SK-N-SH (cell line): ENCODE data around the gene DBNL. TPM values are rescaled to one million over a fixed set of nuclear protein-coding genes. Genes with fewer than 3 reads are reported as not detected.

Source experiments
- CTCF ChIA-PET: fragments of 300-600, 350-600 bp; formaldehyde crosslinking; extraction: SDS; loops from one replicate; lab custom pipeline; 2021; lab: Yijun Ruan, JAX
- POLR2A ChIA-PET: fragments of 350-600 bp; sonication (Branson Sonifier 250); formaldehyde crosslinking; extraction: SDS; loops from one replicate; lab custom pipeline; 2020; ENCODE audit warnings: antibody characterized with exemption, inconsistent platforms; lab: Yijun Ruan, JAX
- DNase-seq: peaks from one replicate; pipeline ENCODE4 v3.0.0; 2012
- H2AFZ ChIP-seq: fragments of 200-600 bp; sonication (generic); 2 replicates; pipeline ENCODE4 v1.8.1; 2016; ENCODE audit warnings: antibody characterized with exemption, mild to moderate bottlenecking, low read depth
- H3F3A ChIP-seq: fragments of 200-600 bp; sonication (generic); replicated peaks from 2 replicates; pipeline ENCODE3; 2016; ENCODE audit warnings: antibody characterized with exemption, mild to moderate bottlenecking; ENCODE audit not compliant: insufficient read depth
- H3K27ac ChIP-seq, 2 experiments: fragments of 200-500 bp in 1 of 2; fragments of 200-600 bp in 1 of 2; sonication (Bioruptor generic) in 1 of 2; sonication (generic), shearing (Covaris generic) in 1 of 2; 2 replicates each; pipeline versions ENCODE4 v1.5.1 to v1.6.1; 2014 to 2016; ENCODE audit warnings: low read depth in 2 of 2, inconsistent platforms in 1 of 2, low read length in 1 of 2, mild to moderate bottlenecking in 1 of 2, mixed read lengths in 1 of 2
- H3K27me3 ChIP-seq: fragments of 200-600 bp; sonication (generic), shearing (Covaris generic); 2 replicates; pipeline ENCODE4 v1.6.1; 2016; ENCODE audit warnings: mixed run types; ENCODE audit not compliant: insufficient read depth
- H3K36me3 ChIP-seq, 2 experiments: fragments of 200-500 bp in 1 of 2; fragments of 200-600 bp in 1 of 2; sonication (Bioruptor generic) in 1 of 2; sonication (generic) in 1 of 2; replicated peaks in 1 of 2; 2 replicates each; pipeline versions ENCODE3 to v1.5.1; 2014 to 2016; ENCODE audit warnings: low read length in 1 of 2, mild to moderate bottlenecking in 1 of 2; ENCODE audit not compliant: insufficient read depth in 2 of 2, control insufficient read depth in 1 of 2
- H3K4me1 ChIP-seq, 2 experiments: fragments of 200-500 bp in 1 of 2; fragments of 200-600 bp in 1 of 2; sonication (Bioruptor generic) in 1 of 2; sonication (generic), shearing (Covaris generic) in 1 of 2; 2 replicates each; pipeline versions ENCODE4 v1.5.1 to v1.6.1; 2014 to 2016; ENCODE audit warnings: low read depth in 1 of 2, low read length in 1 of 2, mixed run types in 1 of 2; ENCODE audit not compliant: insufficient read depth in 2 of 2, control insufficient read depth in 1 of 2
- H3K4me2 ChIP-seq: fragments of 200-600 bp; sonication (generic), shearing (Covaris generic); 2 replicates; pipeline ENCODE4 v1.6.1; 2017; ENCODE audit warnings: mixed run types
- H3K4me3 ChIP-seq, 2 experiments: fragments of 200-500 bp in 1 of 2; fragments of 200-600 bp in 1 of 2; sonication (Bioruptor generic) in 1 of 2; sonication (generic), shearing (Covaris generic) in 1 of 2; 2 replicates each; pipeline versions ENCODE4 v1.5.1 to v1.8.1; 2014 to 2016; ENCODE audit warnings: low read depth in 2 of 2, inconsistent platforms in 1 of 2, low read length in 1 of 2, mild to moderate bottlenecking in 1 of 2, mixed read lengths in 1 of 2, moderate library complexity in 1 of 2
- H3K79me2 ChIP-seq: fragments of 200-600 bp; sonication (generic); 2 replicates; pipeline ENCODE4 v1.8.1; 2017; ENCODE audit warnings: mild to moderate bottlenecking; ENCODE audit not compliant: insufficient read depth
- H3K9ac ChIP-seq: fragments of 200-600 bp; sonication (generic); 2 replicates; pipeline ENCODE4 v1.6.1; 2017; ENCODE audit warnings: mixed run types
- H3K9me2 ChIP-seq: fragments of 200-600 bp; sonication (generic); 2 replicates; pipeline ENCODE4 v1.6.1; 2017; ENCODE audit warnings: mixed run types
- H3K9me3 ChIP-seq: fragments of 200-600 bp; sonication (generic); 2 replicates; pipeline ENCODE4 v1.6.1; 2017; ENCODE audit warnings: mixed run types, mild to moderate bottlenecking, moderate library complexity
- H4K20me1 ChIP-seq: fragments of 200-600 bp; sonication (generic); 2 replicates; pipeline ENCODE4 v1.6.1; 2017; ENCODE audit warnings: mild to moderate bottlenecking, mixed run types; ENCODE audit not compliant: insufficient read depth
- CTCF ChIP-seq: fragments of 200-600 bp; sonication (generic); IDR thresholded peaks from 2 replicates; pipeline ENCODE4 v1.6.1; 2017; ENCODE audit warnings: antibody characterized with exemption, mild to moderate bottlenecking, moderate library complexity
- EP300 ChIP-seq, 2 experiments: IDR thresholded peaks; 2 replicates each; pipeline versions ENCODE4 v1.4.0 to v1.6.1; 2012; ENCODE audit warnings: borderline replicate concordance in 1 of 2, low read depth in 1 of 2, low read length in 1 of 2
- EZH2phosphoT487 ChIP-seq: fragments of 200-600 bp; sonication (generic); IDR thresholded peaks from 2 replicates; pipeline ENCODE4 v1.6.1; 2017; ENCODE audit warnings: low read depth, mixed run types, mild to moderate bottlenecking, antibody characterized with exemption, moderate library complexity, borderline replicate concordance
- FOSL2 ChIP-seq: IDR thresholded peaks from 2 replicates; pipeline ENCODE4 v1.4.0; 2012; ENCODE audit warnings: low read depth, mild to moderate bottlenecking, moderate library complexity, borderline replicate concordance
- FOXJ3 ChIP-seq: sonication (generic); formaldehyde crosslinking; IDR thresholded peaks from 2 replicates; pipeline ENCODE4 v1.5.1; 2020; ENCODE audit warnings: mild to moderate bottlenecking, missing genetic modification reagents
- FOXM1 ChIP-seq: IDR thresholded peaks from 2 replicates; pipeline ENCODE4 v1.4.0; 2012; ENCODE audit warnings: low read depth, mild to moderate bottlenecking
- GABPA ChIP-seq: IDR thresholded peaks from 2 replicates; pipeline ENCODE4 v1.4.0; 2012; ENCODE audit warnings: low read depth, mild to moderate bottlenecking
- GATA2 ChIP-seq: sonication (generic); formaldehyde crosslinking; IDR thresholded peaks from 2 replicates; pipeline ENCODE4 v1.5.0; 2020; ENCODE audit warnings: mild to moderate bottlenecking, missing genetic modification reagents
- JUND ChIP-seq: IDR thresholded peaks from 2 replicates; pipeline ENCODE4 v1.4.0; 2012
- MEF2A ChIP-seq: IDR thresholded peaks from 2 replicates; pipeline ENCODE4 v1.4.0; 2012; ENCODE audit warnings: low read depth, borderline replicate concordance
- MXI1 ChIP-seq: IDR thresholded peaks from 2 replicates; pipeline ENCODE4 v1.6.1; 2012; ENCODE audit warnings: mild to moderate bottlenecking, low read depth, low read length, improper control_type of control experiment
- NFIC ChIP-seq: IDR thresholded peaks from 2 replicates; pipeline ENCODE4 v1.4.0; 2012; ENCODE audit warnings: borderline replicate concordance
- NRF1 ChIP-seq: IDR thresholded peaks from 2 replicates; pipeline ENCODE4 v1.6.1; 2012; ENCODE audit warnings: low read depth, mild to moderate bottlenecking, low read length
- PBX3 ChIP-seq: IDR thresholded peaks from 2 replicates; pipeline ENCODE4; 2012
- RAD21 ChIP-seq: IDR thresholded peaks from 2 replicates; pipeline ENCODE4 v1.6.1; 2012; ENCODE audit warnings: mild to moderate bottlenecking, low read length
- RFX5 ChIP-seq: IDR thresholded peaks from 2 replicates; pipeline ENCODE4 v1.6.1; 2012; ENCODE audit warnings: mild to moderate bottlenecking, improper control_type of control experiment, low read length
- RXRA ChIP-seq: IDR thresholded peaks from 2 replicates; pipeline ENCODE4 v1.4.0; 2012; ENCODE audit warnings: low read depth, mild to moderate bottlenecking, borderline replicate concordance
- SIN3A ChIP-seq: IDR thresholded peaks from 2 replicates; pipeline ENCODE4 v1.6.1; 2012; ENCODE audit warnings: low read depth, mild to moderate bottlenecking, low read length, moderate library complexity, borderline replicate concordance
- SMC3 ChIP-seq: IDR thresholded peaks from 2 replicates; pipeline ENCODE4 v1.6.1; 2012; ENCODE audit warnings: low read depth, low read length, improper control_type of control experiment
- TAF1 ChIP-seq: IDR thresholded peaks from 2 replicates; pipeline ENCODE4 v1.6.1; 2012; ENCODE audit warnings: low read depth, mild to moderate bottlenecking, low read length, moderate library complexity, borderline replicate concordance
- TCF12 ChIP-seq: IDR thresholded peaks from 2 replicates; pipeline ENCODE4 v1.4.0; 2012
- USF1 ChIP-seq: IDR thresholded peaks from 2 replicates; pipeline ENCODE4 v1.4.0; 2012; ENCODE audit warnings: low read depth, borderline replicate concordance
- YY1 ChIP-seq: IDR thresholded peaks from 2 replicates; pipeline ENCODE4 v1.4.0; 2012; ENCODE audit warnings: low read depth, mild to moderate bottlenecking
- WGBS: methylation state at CpG from one replicate; pipeline ENCODE4 v1.1.6; 2017; ENCODE audit warnings: low lambda C conversion rate; 5-methylcytosine and 5-hydroxymethylcytosine counted together
- polyA plus RNA-seq, 3 experiments: library from polyadenylated mRNA; depleted of rRNA; stranded (reverse); fragments of >200 nt; gene quantifications; 2 replicates each; pipeline ENCODE4 v1.2.3, GENCODE V29; 2012
- TF ChIP-seq, protein P1 (sequence below): IDR thresholded peaks from 2 replicates; pipeline ENCODE4 v1.4.0; 2012; ENCODE audit warnings: low read depth, borderline replicate concordance

The DBNL gene
- polyA plus RNA-seq, 1 of the 3 experiments (the other 2 are of a cell fraction) = 244 TPM

DNA sequence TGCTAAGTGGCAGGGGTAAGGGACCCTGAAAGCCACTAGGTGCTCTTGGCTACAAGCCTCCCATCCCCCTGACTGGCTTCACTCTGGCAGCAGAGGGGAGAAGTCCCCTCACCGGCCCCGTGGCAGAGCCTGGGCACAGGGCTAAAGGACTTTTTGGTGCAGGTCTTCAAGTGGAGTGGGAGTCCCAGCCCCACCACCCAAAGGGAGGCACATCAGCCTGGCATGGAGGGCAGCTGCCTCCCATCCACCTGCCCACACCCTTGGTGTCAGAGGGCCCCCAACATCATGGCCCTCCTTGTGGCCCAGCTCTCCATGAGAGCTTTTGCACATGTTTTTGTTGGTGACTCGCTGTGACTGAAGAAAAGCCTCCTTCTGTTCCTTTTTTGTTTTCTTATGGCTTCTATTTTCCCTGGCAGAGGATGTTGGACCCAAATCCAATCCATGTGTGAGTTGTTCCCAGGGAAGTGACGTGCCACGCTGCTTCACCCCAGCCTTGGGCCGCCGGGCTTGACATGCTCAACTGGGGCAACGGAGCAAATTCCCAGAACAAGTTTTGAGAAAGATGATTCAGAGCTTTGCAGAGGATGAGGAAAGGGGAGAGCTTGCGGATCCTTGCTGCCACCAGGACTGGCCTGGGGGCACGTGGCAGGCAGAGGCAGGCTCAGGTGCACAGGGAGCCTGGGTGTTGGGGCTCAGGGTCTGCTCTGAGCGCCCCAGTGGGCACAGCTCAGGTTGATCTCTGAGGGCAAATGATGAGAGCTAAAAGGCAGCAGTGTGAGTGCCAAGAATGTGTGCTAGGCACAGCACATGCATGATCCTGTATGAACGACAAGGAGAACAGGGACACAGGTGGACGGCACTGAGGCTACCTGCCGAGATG, 57.7 kb downstream of the DBNL start:
- no peak overlapping the region for H2AFZ ChIP-seq
- peak overlapping the region; percentile 40; the same call in 1 of the 2 replicates for H3K4me2 ChIP-seq
- TF ChIP-seq FOSL2 (0 out of 2 replicates have a peak, but pooled peaks have one; percentile 44), JUND (no peak; the same call in 1 of the 2 replicates), NFIC (no peak; the same call in 1 of the 2 replicates), MXI1 (no peak), MEF2A (no peak), USF1 (no peak), FOXJ3 (CRISPR knock-in tag) (no peak), CTCF (no peak), NRF1 (no peak), TCF12 (peak; percentile 79), RFX5 (no peak), RXRA (no peak), YY1 (no peak), SIN3A (no peak), FOXM1 (no peak), EZH2phosphoT487 (no peak), RAD21 (no peak), EP300 (IDR thresholded peaks at IDR 0.05; ENCODE audit: borderline replicate concordance in 1 of 2, low read depth in 1 of 2, low read length in 1 of 2) (0 out of 4 replicates have a peak, but pooled peaks of 1 of the 2 experiments have one; percentile 29), SMC3 (no peak), GATA2 (CRISPR knock-in tag) (no peak), TAF1 (no peak), GABPA (peak; percentile 43; the same call in 1 of the 2 replicates), PBX3 (no peak)
- TF ChIP-seq, protein P1, sequence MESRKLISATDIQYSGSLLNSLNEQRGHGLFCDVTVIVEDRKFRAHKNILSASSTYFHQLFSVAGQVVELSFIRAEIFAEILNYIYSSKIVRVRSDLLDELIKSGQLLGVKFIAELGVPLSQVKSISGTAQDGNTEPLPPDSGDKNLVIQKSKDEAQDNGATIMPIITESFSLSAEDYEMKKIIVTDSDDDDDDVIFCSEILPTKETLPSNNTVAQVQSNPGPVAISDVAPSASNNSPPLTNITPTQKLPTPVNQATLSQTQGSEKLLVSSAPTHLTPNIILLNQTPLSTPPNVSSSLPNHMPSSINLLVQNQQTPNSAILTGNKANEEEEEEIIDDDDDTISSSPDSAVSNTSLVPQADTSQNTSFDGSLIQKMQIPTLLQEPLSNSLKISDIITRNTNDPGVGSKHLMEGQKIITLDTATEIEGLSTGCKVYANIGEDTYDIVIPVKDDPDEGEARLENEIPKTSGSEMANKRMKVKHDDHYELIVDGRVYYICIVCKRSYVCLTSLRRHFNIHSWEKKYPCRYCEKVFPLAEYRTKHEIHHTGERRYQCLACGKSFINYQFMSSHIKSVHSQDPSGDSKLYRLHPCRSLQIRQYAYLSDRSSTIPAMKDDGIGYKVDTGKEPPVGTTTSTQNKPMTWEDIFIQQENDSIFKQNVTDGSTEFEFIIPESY = no peak

More for the DNA sequence above, 57.7 kb downstream of the DBNL start:
- Histone ChIP-seq H4K20me1 (no peaks in the 10 kb centered on the region), H3K36me3 (peaks cover 3 to 9% of the 10 kb centered on the region in 2 experiments), H3K9ac (peak overlapping the region; percentile 25; the same call in 1 of the 2 replicates), H3K9me3 (no peaks in the 10 kb centered on the region), H3K27ac (peak overlapping the region in 1 of 2 experiments; percentile 93; a peak in 2 of 4 replicates), H3K79me2 (peaks cover 30% of the 10 kb centered on the region), H3K4me3 (no peak overlapping the region), H3K27me3 (no peaks in the 10 kb centered on the region), H3K9me2 (no peaks in the 10 kb centered on the region), H3K4me1 (peaks cover 27 to 42% of the 10 kb centered on the region in 2 experiments; a peak in 2 of 4 replicates), H3F3A (peaks cover 42% of the 10 kb centered on the region)
- ChIA-PET POLR2A (interaction anchor here (1.6 kb wide), 1 partner anchor 13 kb away, joined by 4 read pairs; no protein-coding TSS in a partner anchor), CTCF (interaction anchor here (0.6 to 1.4 kb wide), 9 partner anchors 9 to 388 kb away, joined by 3 read pairs; partner anchors contain the start of genes NUDCD3 and POLD2)
- no peak for DNase-seq
- WGBS = 85% methylated on average over 14 of the region's 14 CpGs
